Measurements from ENCODE around the gene DDX24. TPM values are rescaled to one million over a fixed set of nuclear protein-coding genes. Genes with fewer than 3 reads are reported as not detected.

The DDX24 gene
- total and polyA plus RNA-seq, 2 of the 8 experiments (the other 6 are each of a cell fraction or from before 2014, with no cell fraction given) = 89.0 to 201 TPM

DNA sequence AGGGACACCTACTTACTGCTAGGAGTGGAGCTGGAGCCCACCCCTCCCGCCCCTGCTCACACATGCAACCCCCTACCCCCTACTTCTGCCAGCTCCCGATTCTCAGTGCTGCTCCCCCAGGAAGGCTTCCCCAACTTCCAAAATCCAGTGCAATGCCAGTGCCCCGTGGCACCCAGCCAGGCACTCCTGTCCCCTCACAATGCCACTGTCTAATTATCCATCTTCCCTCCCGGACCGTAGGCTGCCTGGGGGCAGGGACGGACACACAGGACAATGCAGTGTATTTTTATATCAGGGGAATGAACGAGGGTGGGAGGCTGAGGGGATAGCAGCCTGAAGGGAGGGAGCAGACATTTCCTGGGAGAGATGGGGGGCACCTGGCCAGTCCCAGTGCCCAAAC is 42.5 kb downstream of the DDX24 start (continued):
- TF ChIP-seq TAF1 (IDR thresholded peaks at IDR 0.05; ENCODE audit: low read depth, low read length) = no peak
- no peak for TF ChIP-seq ASH2L (IDR thresholded peaks at IDR 0.05; ENCODE audit: low read length)
- TF ChIP-seq SIX5 (IDR thresholded peaks at IDR 0.05; ENCODE audit: low read depth, low read length) = no peak
- TF ChIP-seq NRF1 (IDR thresholded peaks at IDR 0.05; ENCODE audit: low read depth, low read length) = no peak
- TF ChIP-seq SUZ12 (IDR thresholded peaks at IDR 0.05; ENCODE audit: low read length) = no peak
